Keratinocyte (primary cell): ENCODE measurements around the gene PNMT. TPM values are rescaled to one million over a fixed set of nuclear protein-coding genes. Genes with fewer than 3 reads are reported as not detected.

Experiments
- DNase-seq: peaks from one replicate; pipeline ENCODE4 v3.0.0-alpha.2; 2011; ENCODE audit warnings: low read depth, missing footprints, low spot score
- FAIRE-seq: peaks from 2 replicates; lab custom pipeline; 2011; peaks lifted over from hg19 to GRCh38; lab: Jason Lieb, UNC
- H2AFZ ChIP-seq: 2 replicates; pipeline ENCODE4 v1.6.0; 2012; ENCODE audit warnings: low read length, control low read depth, inconsistent platforms; ENCODE audit not compliant: control insufficient read depth
- H3K27ac ChIP-seq: 2 replicates; pipeline ENCODE4 v1.5.1; 2011; ENCODE audit warnings: low read length; ENCODE audit not compliant: control insufficient read depth, insufficient read depth
- H3K27me3 ChIP-seq: 3 replicates; pipeline ENCODE4 v1.6.0; 2011; ENCODE audit warnings: low read length; ENCODE audit not compliant: control insufficient read depth, insufficient read depth; ENCODE audit errors: extremely low read depth
- H3K36me3 ChIP-seq, 2 experiments: 2 replicates in 1 of 2; 3 replicates in 1 of 2; pipeline ENCODE4 v1.5.1; 2011; ENCODE audit warnings: low read length in 2 of 2, mild to moderate bottlenecking in 1 of 2; ENCODE audit not compliant: control insufficient read depth in 2 of 2, insufficient read depth in 2 of 2; ENCODE audit errors: extremely low read depth in 1 of 2
- H3K4me1 ChIP-seq: 3 replicates; pipeline ENCODE4 v1.5.1; 2011; ENCODE audit warnings: low read length; ENCODE audit not compliant: control insufficient read depth, insufficient read depth; ENCODE audit errors: extremely low read depth
- H3K4me2 ChIP-seq: 3 replicates; pipeline ENCODE4 v1.6.0; 2011; ENCODE audit warnings: low read depth, low read length; ENCODE audit not compliant: control insufficient read depth, insufficient read depth; ENCODE audit errors: extremely low read depth
- H3K4me3 ChIP-seq, 3 experiments: fragments of 200-600 bp in 1 of 3; sonication (generic) in 1 of 3; 2 replicates in 2 of 3; 3 replicates in 1 of 3; pipeline ENCODE4 v1.5.1; 2011 to 2016; ENCODE audit warnings: low read length in 3 of 3, mild to moderate bottlenecking in 3 of 3, control low read depth in 2 of 3, inconsistent platforms in 1 of 3, low read depth in 1 of 3, mixed read lengths in 1 of 3, mixed run types in 1 of 3, moderate library complexity in 1 of 3; ENCODE audit not compliant: control insufficient read depth in 2 of 3, insufficient read depth in 2 of 3; ENCODE audit errors: extremely low read depth in 1 of 3
- H3K79me2 ChIP-seq: 2 replicates; pipeline ENCODE4 v1.6.0; 2012; ENCODE audit warnings: low read length; ENCODE audit not compliant: control insufficient read depth, insufficient read depth
- H3K9ac ChIP-seq: 3 replicates; pipeline ENCODE4 v1.6.0; 2011; ENCODE audit warnings: low read length; ENCODE audit not compliant: control insufficient read depth, insufficient read depth; ENCODE audit errors: extremely low read depth
- H3K9me1 ChIP-seq: 3 replicates; pipeline ENCODE4 v1.6.0; 2011; ENCODE audit warnings: low read length; ENCODE audit not compliant: control insufficient read depth, insufficient read depth; ENCODE audit errors: extremely low read depth
- H3K9me3 ChIP-seq: 2 replicates; pipeline ENCODE4 v1.5.1; 2012; ENCODE audit warnings: low read depth, low read length; ENCODE audit not compliant: control insufficient read depth
- H4K20me1 ChIP-seq: 3 replicates; pipeline ENCODE4 v1.6.0; 2011; ENCODE audit warnings: low read length; ENCODE audit not compliant: control insufficient read depth, insufficient read depth; ENCODE audit errors: extremely low read depth
- CTCF ChIP-seq, 3 experiments: IDR thresholded peaks in 1 of 3; conservative IDR thresholded peaks in 1 of 3; optimal IDR thresholded peaks in 1 of 3; 2 replicates in 2 of 3; 3 replicates in 1 of 3; pipeline versions ENCODE3 to v1.5.1; 2011; ENCODE audit warnings: low read length in 3 of 3, mild to moderate bottlenecking in 3 of 3, moderate library complexity in 2 of 3, control low read depth in 1 of 3, inconsistent platforms in 1 of 3; ENCODE audit not compliant: insufficient read depth in 2 of 3; ENCODE audit errors: extremely low read depth in 1 of 3
- EZH2 ChIP-seq: IDR thresholded peaks from one replicate; pipeline ENCODE4 v1.6.1; 2012; ENCODE audit warnings: inconsistent platforms, mild to moderate bottlenecking, low read length, moderate library complexity
- dilution Hi-C: fragments of 300-500 bp; cut with MboI; formaldehyde crosslinking; loops from one replicate; pipeline ENCODE4 v1.7.0; 2020; ENCODE audit warnings: low sequenced_read_pairs; ENCODE audit not compliant: extremely low pct_ligation_motif_present
- polyA plus RNA-seq, 5 experiments: library from polyadenylated mRNA; depleted of rRNA in 3 of 5; stranded (reverse) in 3 of 5; stranded (forward) in 1 of 5; unstranded in 1 of 5; fragments of >200 nt; gene quantifications; 1 replicate in 1 of 5; 2 replicates in 3 of 5; 3 replicates in 1 of 5; pipeline versions ENCODE4 v1.2.1 to v1.2.3, GENCODE V29; 2011 to 2012; ENCODE audit warnings: missing spikeins in 2 of 5, low read depth in 1 of 5, low replicate concordance in 1 of 5

PNMT gene
- polyA plus RNA-seq, 1 donor (not counting 4 experiments of a cell fraction or from before 2014, with no cell fraction given), result not detected

DNA sequence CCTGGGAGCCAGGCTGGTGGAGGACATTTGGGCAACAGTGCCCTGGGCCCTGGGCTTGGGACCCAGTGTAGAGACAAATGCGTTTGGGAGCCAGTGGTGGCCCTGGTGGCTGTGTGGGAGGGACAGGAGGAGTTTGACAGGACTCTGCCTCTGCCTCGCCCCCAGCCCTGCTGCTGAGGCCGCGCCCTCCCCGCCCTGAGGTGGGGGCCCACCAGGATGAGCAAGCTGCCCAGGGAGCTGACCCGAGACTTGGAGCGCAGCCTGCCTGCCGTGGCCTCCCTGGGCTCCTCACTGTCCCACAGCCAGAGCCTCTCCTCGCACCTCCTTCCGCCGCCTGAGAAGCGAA lies 15.0 kb upstream of the PNMT start:
- no peak overlapping the region for H3K4me2 ChIP-seq
- no peak overlapping the region for H2AFZ ChIP-seq
- H4K20me1 ChIP-seq, result peaks cover 3% of the 10 kb centered on the region
- H3K4me3 ChIP-seq, result no peak overlapping the region
- FAIRE-seq (no peak), DNase-seq (no peak)
- no peaks in the 10 kb centered on the region for H3K79me2 ChIP-seq
- peaks cover 6 to 8% of the 10 kb centered on the region in 2 experiments for H3K36me3 ChIP-seq
- TF ChIP-seq CTCF (optimal IDR thresholded peaks at IDR 0.05 in 1 of 3, IDR thresholded peaks at IDR 0.05 in 1 of 3, conservative IDR thresholded peaks at IDR 0.05 in 1 of 3; ENCODE audit: extremely low read depth in 1 of 3, insufficient read depth in 2 of 3, low read length in 3 of 3), result no peak
- no peak for TF ChIP-seq EZH2
- no peaks in the 10 kb centered on the region for H3K9me3 ChIP-seq
- H3K27me3 ChIP-seq, result no peaks in the 10 kb centered on the region
- no peaks in the 10 kb centered on the region for H3K4me1 ChIP-seq
- dilution Hi-C loops, result no loop called here
- no peak overlapping the region for H3K27ac ChIP-seq
- H3K9ac ChIP-seq, result no peak overlapping the region
- H3K9me1 ChIP-seq, result no peaks in the 10 kb centered on the region

- dilution Hi-C loops, result no loop called here
- FAIRE-seq (peak; percentile 46), DNase-seq (no peak)
- no peak overlapping the region for H2AFZ ChIP-seq
- H3K9ac ChIP-seq, result no peak overlapping the region
- H3K9me3 ChIP-seq, result no peaks in the 10 kb centered on the region
- no peaks in the 10 kb centered on the region for H3K9me1 ChIP-seq
- H3K27me3 ChIP-seq, result no peaks in the 10 kb centered on the region
- peaks cover 3% of the 10 kb centered on the region for H4K20me1 ChIP-seq
- H3K4me1 ChIP-seq, result no peaks in the 10 kb centered on the region
- no peaks in the 10 kb centered on the region for H3K79me2 ChIP-seq
- H3K27ac ChIP-seq, result no peak overlapping the region
- TF ChIP-seq CTCF (optimal IDR thresholded peaks at IDR 0.05 in 1 of 3, IDR thresholded peaks at IDR 0.05 in 1 of 3, conservative IDR thresholded peaks at IDR 0.05 in 1 of 3; ENCODE audit: extremely low read depth in 1 of 3, insufficient read depth in 2 of 3, low read length in 3 of 3) (peak; percentile 86 to 96 (median 94)), EZH2 (no peak)
- no peak overlapping the region for H3K4me3 ChIP-seq
- peaks cover 6 to 13% of the 10 kb centered on the region in 2 experiments for H3K36me3 ChIP-seq
- H3K4me2 ChIP-seq, result no peak overlapping the region
These were observed 14.5 kb upstream of the PNMT start for GRCh38 chr17:39653662-39654331.
